GM21825 (cell line): ENCODE results near the gene PCSK7.

Experiments
- ATAC-seq: cut with Tn5 transposase; IDR thresholded peaks from one replicate; pipeline ENCODE4 v1.9.1; 2021; ENCODE audit warnings: mild to moderate bottlenecking, moderate library complexity; ENCODE audit not compliant: unreplicated experiment

PCSK7 gene

GRCh38 chr11:117230999-117231841, 653 bp downstream of the PCSK7 start:
- ATAC-seq = no peak

- no peak for ATAC-seq
These were observed 1.4 kb downstream of the PCSK7 start for GRCh38 chr11:117230286-117230961.

GRCh38 chr11:117229931-117230285, 2.0 kb downstream of the PCSK7 start:
- ATAC-seq = no peak

GRCh38 chr11:117229411-117229810, 2.5 kb downstream of the PCSK7 start:
- no peak for ATAC-seq

- no peak for ATAC-seq
These were observed 3.8 kb downstream of the PCSK7 start for GRCh38 chr11:117228091-117228490.

GRCh38 chr11:117226388-117227385, 5.2 kb downstream of the PCSK7 start:
- ATAC-seq = no peak

GRCh38 chr11:117225553-117226170, 6.2 kb downstream of the PCSK7 start:
- ATAC-seq = no peak

GRCh38 chr11:117223741-117224689, 7.9 kb downstream of the PCSK7 start:
- ATAC-seq = no peak

GRCh38 chr11:117222991-117223740, 8.7 kb downstream of the PCSK7 start:
- ATAC-seq = no peak

GRCh38 chr11:117221775-117222517, 9.9 kb downstream of the PCSK7 start:
- ATAC-seq = no peak

GRCh38 chr11:117220999-117221774, 10.7 kb downstream of the PCSK7 start:
- ATAC-seq = no peak

GRCh38 chr11:117220568-117220967, 11.3 kb downstream of the PCSK7 start:
- ATAC-seq = no peak

- no peak for ATAC-seq
These were observed 11.9 kb downstream of the PCSK7 start for GRCh38 chr11:117219995-117220394.

- no peak for ATAC-seq
These were observed 12.4 kb downstream of the PCSK7 start for GRCh38 chr11:117219455-117219854.

- ATAC-seq = no peak
These were observed 12.9 kb downstream of the PCSK7 start for GRCh38 chr11:117219001-117219400.

GRCh38 chr11:117218133-117218915, 13.5 kb downstream of the PCSK7 start:
- ATAC-seq = no peak
